IPS-NIHi11 (cell line): ENCODE data around the gene ACTN4.

Source experiments
- DNase-seq: peaks from one replicate; pipeline ENCODE4 v3.0.0; 2012; ENCODE audit warnings: mixed read lengths, low spot score

The ACTN4 gene

GRCh38 chr19:38709671-38710415 lies 62.4 kb downstream of the ACTN4 start:
- DNase-seq = no peak

DNA sequence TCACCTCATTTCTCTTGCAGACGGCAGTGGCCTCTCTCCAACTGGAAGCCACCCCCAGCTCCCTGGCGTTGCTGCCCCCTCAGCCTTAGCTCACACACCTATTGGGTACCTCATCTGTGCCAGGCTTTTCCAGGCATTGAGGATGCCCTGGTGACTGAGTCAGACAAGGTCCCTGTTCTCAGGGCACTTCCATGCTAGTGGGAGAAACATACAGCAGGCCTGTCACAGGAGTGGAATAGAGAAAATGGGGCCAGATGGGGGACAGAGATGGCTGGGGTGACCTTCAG lies 62.9 kb downstream of the ACTN4 start:
- DNase-seq = no peak

DNA sequence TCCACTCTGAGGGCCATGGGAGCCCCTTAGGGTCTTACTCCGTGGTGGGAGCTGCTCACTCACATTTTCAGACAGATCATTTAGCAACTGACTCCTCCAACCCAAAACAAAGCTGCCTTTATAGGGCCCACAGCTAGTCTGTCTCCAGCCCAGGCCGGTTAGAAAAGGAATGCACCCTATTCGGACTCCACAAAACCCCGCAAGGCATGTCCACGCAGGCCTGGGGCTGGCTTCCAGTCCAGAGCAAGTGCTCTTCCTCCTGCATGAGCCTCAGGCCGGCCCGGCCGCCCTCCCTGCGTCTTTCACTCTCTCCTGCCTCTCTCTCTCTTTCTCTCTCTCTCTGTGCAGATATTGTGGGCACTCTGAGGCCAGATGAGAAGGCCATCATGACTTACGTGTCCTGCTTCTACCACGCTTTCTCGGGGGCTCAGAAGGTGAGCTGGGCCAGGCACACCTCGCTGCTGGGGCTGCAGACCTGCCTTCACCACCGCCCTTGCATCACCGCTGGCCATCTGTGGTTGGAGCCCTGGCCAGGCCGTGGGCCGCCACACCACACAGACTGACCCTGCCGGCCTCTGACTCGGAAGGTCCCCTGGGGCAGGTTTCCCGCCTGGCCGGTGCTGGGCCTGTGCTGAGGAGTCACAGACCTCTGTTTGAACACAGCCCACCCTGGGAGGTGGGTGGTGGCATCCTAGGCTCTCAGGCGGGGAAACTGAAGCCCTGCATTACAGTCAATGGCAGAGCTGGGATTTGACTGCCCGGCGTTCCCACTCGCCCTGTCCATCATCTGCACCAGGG lies 63.7 kb downstream of the ACTN4 start:
- no peak for DNase-seq

DNA sequence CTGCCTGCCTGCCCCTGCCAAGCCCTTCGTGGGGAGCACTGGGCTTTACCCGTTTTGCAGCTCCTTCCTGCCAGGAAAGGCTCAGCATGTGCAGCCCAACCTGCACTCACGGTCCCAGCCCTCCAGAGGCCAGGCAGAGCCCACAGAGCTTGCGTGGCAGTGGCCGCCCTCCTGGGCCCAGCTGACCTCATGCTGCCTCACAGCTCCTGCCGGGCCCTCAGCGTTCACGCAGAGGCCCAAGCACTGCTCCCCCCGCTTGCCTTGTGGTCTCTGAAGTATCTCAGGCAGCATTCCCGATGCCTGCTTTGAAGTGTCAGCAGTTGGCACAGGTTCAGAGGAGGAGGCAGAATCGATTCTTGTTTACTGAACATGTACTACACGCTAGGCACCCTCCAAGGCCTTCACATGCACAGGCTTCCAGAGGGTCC lies 64.3 kb downstream of the ACTN4 start:
- no peak for DNase-seq

DNA sequence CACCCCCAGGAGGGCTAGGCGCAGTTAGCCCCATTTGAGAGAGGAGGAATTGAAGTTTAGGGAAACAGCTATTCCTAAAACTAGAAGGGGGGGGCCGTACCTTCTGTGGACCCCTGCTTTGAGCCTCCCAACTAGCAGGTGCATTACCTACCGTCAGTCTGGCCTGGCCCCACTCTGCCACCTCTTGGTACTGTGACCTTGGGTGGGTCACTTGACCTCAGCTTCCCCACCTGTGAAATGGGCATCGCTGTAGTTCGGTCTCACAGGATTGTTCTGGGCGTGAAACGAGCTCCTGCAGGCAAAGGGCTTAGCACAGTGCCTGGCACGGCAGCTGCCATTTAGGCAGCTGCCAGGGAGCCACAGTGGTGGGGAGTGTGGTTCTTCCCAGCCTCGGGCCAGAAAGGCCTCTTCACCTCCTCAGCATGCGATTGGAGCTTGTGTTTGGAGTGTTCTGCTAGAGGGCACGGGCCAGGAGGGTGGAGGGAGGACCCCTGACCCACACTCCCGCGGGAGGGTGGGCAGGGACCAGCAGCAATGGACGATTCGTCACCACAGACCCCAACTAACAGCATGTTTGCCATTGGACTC lies 64.8 kb downstream of the ACTN4 start:
- no peak for DNase-seq

DNA sequence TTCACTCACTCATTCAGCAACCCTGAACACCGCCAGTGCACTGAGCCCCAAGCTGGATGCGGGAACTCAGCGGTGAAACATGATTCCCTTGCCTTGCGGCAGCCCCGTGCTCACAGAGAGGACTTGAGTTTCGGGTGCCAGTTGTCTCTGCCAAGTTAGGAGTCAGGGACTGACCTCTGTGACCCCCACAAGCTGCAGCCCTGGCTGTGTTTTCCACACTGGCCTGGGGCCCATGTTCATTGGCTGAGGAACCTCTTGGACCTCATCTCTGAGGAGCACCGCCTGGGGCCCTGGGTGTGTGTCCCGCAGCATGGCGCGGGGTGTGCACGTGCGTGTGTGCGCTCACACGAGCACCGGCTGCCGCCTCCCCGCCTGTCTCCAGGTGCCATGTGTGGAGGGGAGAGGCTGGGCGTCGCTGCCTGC lies 65.8 kb downstream of the ACTN4 start:
- no peak for DNase-seq

DNA sequence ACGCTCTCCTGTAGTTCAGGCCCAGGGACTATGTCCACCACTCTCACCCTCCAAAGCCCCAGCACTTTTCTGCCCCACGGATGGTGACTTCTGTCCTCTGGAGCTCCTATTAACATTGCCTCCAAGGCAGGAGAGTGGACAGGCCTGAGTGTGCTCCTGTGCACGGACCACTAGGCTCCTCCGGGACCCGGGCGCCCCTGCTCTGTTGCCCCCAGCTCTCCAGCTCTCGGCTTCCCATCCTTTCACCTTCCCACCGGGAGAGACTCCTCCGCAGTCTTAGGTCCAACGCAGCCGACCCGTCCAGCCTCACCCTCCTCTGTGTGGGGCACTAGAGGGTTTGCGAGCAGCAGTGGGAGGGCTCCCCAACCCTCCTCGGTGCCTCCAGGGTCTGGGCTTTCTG lies 66.4 kb downstream of the ACTN4 start:
- no peak for DNase-seq

GRCh38 chr19:38714354-38714778 lies 66.9 kb downstream of the ACTN4 start:
- DNase-seq = no peak

GRCh38 chr19:38715555-38715954 lies 68.1 kb downstream of the ACTN4 start:
- DNase-seq = no peak

DNA sequence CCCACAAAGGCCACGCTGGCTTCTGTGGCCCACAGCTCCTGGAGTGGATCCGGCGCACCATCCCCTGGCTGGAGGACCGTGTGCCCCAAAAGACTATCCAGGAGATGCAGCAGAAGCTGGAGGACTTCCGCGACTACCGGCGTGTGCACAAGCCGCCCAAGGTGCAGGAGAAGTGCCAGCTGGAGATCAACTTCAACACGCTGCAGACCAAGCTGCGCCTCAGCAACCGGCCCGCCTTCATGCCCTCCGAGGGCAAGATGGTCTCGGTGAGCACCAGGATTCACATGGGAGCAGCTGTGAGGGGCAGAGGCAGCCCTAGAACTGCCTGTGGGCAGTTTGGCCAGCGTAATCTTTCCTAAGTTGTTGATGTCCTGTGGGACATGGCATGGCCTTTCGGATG lies 69.6 kb downstream of the ACTN4 start:
- DNase-seq = no peak

DNA sequence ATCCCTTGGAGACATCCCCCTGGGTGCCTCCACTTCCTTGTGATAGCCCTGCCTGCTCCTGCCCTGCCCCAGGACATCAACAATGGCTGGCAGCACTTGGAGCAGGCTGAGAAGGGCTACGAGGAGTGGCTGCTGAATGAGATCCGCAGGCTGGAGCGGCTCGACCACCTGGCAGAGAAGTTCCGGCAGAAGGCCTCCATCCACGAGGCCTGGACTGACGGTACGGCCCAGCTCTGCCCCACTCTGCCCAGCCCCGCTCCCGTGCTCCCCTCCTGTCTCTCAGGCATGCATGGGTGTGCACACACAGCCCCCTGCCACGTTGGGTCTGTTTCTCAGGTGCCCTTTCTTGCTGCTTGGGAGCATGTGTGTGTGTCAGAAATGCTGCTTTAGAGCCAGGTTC lies 70.4 kb downstream of the ACTN4 start:
- DNase-seq = no peak

DNA sequence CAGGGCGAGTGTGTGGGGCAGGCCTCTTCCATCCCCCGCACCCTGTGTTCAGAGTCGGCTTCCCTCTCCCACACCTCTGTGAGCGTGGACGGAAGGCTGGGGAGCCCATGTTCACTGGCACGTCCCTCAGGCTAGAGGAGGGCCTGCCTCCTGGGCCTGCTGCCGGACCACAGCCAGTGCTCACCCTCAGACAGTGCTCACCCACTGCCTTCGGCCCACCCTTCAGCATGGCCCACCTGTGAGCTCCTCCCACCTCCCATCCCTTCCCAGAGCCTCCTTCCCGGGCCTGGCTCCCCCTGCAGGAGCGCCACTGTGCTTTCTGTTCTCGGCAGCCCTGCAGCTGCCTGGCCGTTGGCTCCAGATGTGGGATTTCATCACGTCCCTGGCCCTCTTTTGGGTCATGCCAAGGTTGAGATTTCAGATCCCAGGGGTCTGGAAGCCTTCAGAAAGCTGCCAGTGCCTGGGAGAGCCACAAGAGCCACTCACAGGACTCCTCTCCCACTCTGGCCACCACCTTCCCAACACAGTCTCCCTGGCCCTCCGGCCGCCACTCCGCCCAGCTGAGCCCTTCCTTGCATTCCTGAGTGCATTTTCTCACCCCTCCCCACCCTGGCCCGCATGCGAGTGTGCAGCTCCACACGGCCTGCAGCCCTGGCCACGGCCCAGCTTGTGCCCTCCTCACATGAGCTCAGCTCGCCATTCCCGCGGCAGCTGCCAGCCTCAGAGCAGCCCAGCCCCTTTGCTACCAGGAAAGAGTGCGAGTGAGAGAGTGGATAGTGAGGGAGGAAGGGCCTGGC lies 71.5 kb downstream of the ACTN4 start:
- DNase-seq = peak; percentile 82

DNA sequence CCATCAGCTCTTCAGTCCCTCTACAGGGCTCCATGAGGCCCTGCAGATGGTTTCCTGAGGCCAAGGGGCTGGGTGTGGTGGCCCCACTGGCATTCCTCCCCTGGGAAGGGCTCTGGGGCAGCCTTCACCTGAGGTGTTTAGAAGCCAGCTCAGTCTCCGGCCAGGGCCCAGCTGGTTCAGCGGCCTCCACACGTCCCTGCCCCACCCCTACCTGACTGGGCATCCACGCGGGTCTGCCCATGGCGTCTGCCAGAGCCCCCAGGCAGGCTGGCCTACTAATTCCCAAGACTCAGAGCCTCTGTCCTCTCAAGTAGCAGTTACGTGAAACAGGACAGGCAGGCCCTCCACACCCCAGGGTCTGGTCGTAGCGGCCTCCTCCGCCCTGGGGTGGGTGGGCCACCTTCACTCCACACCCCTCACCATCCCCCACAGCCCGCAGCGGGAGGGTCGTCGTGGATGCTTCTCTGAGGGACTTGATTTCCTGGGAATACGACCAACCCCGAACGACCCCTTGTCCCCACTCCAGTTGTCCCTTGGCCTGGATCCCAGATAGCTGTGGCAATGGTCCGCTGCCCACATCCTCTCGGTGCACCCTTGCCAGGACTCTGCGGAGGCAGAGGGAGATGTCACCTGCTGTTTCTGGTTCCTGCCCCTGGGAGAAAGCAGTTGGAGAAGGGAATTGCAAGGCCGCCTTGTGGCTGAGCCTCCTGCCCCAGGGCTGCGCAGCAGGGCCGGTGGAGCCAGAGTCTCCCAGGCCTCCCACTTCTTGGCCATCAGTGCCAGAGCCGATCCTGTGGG lies 72.5 kb downstream of the ACTN4 start:
- DNase-seq = no peak

DNA sequence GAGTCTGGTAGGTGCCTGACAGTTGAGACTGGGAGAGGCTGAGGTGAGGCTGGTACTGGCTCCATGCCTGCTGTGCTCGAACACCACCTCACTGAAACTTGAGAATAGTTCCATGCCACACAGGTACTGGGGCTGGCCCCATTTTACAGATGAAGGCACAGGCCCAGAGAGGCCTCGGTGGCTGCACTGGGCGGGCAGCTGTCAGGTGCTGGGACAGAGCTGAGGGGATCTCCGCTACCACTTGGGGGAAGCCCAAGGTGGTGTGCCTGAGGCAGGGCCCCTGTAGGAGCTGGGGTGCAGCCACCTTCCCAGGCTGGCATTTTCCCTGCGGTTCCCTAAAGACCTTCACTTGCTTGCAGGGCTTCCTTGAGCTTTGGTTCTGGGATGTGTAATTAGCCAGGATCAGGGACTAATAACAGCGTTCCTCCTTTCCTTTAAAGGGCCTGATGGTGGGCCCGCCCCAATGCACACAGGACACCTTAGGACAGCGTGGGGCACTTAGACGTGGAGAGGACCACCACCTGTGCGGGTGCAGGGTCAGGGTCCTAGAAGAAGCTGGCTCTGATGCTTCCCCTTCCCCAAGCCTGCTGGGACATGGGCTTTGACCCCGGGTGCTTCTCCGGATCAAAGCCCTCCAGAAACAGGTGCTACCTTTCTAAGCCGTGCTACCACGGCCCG lies 73.2 kb downstream of the ACTN4 start:
- no peak for DNase-seq

DNA sequence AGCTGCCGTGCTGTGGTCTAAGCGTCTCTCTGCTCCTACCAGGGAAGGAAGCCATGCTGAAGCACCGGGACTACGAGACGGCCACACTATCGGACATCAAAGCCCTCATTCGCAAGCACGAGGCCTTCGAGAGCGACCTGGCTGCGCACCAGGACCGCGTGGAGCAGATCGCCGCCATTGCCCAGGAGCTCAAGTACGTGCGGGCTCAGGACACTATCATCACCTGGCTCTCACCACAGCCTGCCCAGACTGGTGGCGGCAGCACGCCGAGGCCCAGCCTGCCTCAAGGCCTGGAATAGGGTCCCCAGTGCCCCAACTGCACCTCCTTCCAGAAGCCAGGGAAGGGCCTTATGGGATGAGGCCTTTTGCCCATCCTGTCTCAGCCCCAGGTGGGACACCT lies 74.0 kb downstream of the ACTN4 start:
- DNase-seq = no peak

- no peak for DNase-seq
Observed at GRCh38 chr19:38721979-38722773, 74.7 kb downstream of the ACTN4 start.

- DNase-seq = no peak
Observed at GRCh38 chr19:38722947-38723605, 75.6 kb downstream of the ACTN4 start.

GRCh38 chr19:38723606-38723965 lies 76.1 kb downstream of the ACTN4 start:
- no peak for DNase-seq

- no peak for DNase-seq
Observed at GRCh38 chr19:38723990-38724854, 76.8 kb downstream of the ACTN4 start.
